Measurements from ENCODE around the gene TK2.
"Not testable (repeated sequence)": the region's sequence is repeated elsewhere in the genome, so short reads cannot be mapped to it uniquely, and the experiment has no call there.

The TK2 gene

GRCh38 chr16:66549284-66550131, at the start of gene TK2:
TSS of gene TK2 (minus strand) at chr16:66550122. CDS start at chr16:66550061, 61 bp downstream.
- ChIA-PET CTCF (interaction anchor here (1.0 kb wide), 1 partner anchor 310 kb away, joined by 3 read pairs; no protein-coding TSS in a partner anchor), POLR2A (ENCODE audit: low non-redundant PET) (no interaction called here)
- TF ChIP-seq CTCF (conservative IDR thresholded peaks at IDR 0.05; ENCODE audit: low read depth) = peak; percentile 40
- H3K27ac ChIP-seq = peak within 1 kb of the TSS; percentile 91
- peak; percentile 65 for DNase-seq (ENCODE audit: low spot score)

GRCh38 chr16:66598111-66598510, 48.2 kb upstream of the TK2 start:
- POLR2A ChIA-PET (ENCODE audit: low non-redundant PET) = no interaction called here
- DNase-seq (ENCODE audit: low spot score) = no peak
- H3K27ac ChIP-seq = no peak overlapping the region
- CTCF ChIA-PET = interaction anchor here (1.2 kb wide), 1 partner anchor 9 kb away, joined by 3 read pairs; no protein-coding TSS in a partner anchor
- no peak for TF ChIP-seq CTCF (conservative IDR thresholded peaks at IDR 0.05; ENCODE audit: low read depth)

GRCh38 chr16:66596986-66597848, 47.3 kb upstream of the TK2 start:
- no peak overlapping the region for H3K27ac ChIP-seq
- ChIA-PET CTCF (interaction anchor here (1.2 kb wide), 1 partner anchor 8 kb away, joined by 3 read pairs; no protein-coding TSS in a partner anchor), POLR2A (ENCODE audit: low non-redundant PET) (no interaction called here)
- DNase-seq (ENCODE audit: low spot score) = no peak
- no peak for TF ChIP-seq CTCF (conservative IDR thresholded peaks at IDR 0.05; ENCODE audit: low read depth)

GRCh38 chr16:66596559-66596958, 46.6 kb upstream of the TK2 start:
- ChIA-PET CTCF (interaction anchor here (0.6 kb wide), 2 partner anchors 37 to 53 kb away, joined by 3 read pairs; no protein-coding TSS in a partner anchor), POLR2A (ENCODE audit: low non-redundant PET) (interaction anchor here (0.6 kb wide), 1 partner anchor 163 kb away, joined by 4 read pairs; no protein-coding TSS in a partner anchor)
- H3K27ac ChIP-seq; DNase-seq (ENCODE audit: low spot score): not testable (repeated sequence)

- CTCF ChIA-PET = interaction anchor here (1.2 kb wide), 1 partner anchor 14 kb away, joined by 5 read pairs; no protein-coding TSS in a partner anchor
- no peak overlapping the region for H3K27ac ChIP-seq
- POLR2A ChIA-PET (ENCODE audit: low non-redundant PET) = no interaction called here
Observed at GRCh38 chr16:66594739-66595138, 44.8 kb upstream of the TK2 start.

GRCh38 chr16:66592814-66593213, 42.9 kb upstream of the TK2 start:
- H3K27ac ChIP-seq = no peak overlapping the region
- no peak for TF ChIP-seq CTCF (conservative IDR thresholded peaks at IDR 0.05; ENCODE audit: low read depth)
- POLR2A ChIA-PET (ENCODE audit: low non-redundant PET) = no interaction called here
- DNase-seq (ENCODE audit: low spot score) = no peak
- CTCF ChIA-PET = no interaction called here

More at GRCh38 chr16:66594739-66595138, 44.8 kb upstream of the TK2 start:
- no peak for DNase-seq (ENCODE audit: low spot score)
- no peak for TF ChIP-seq CTCF (conservative IDR thresholded peaks at IDR 0.05; ENCODE audit: low read depth)

Data from RWPE1 (cell line).